GM10847 (cell line): ENCODE results near the gene RAPGEF2.

ENCODE experiments used
- POLR2A ChIP-seq: IDR thresholded peaks from 2 replicates; pipeline ENCODE4 v1.6.1; 2011; ENCODE audit not compliant: insufficient read length; ENCODE audit errors: extremely low read depth

RAPGEF2 gene

GRCh38 chr4:159146488-159146887 is 43.6 kb downstream of the RAPGEF2 start:
- no peak for TF ChIP-seq POLR2A

GRCh38 chr4:159148441-159148840 is 45.6 kb downstream of the RAPGEF2 start:
- no peak for TF ChIP-seq POLR2A

DNA sequence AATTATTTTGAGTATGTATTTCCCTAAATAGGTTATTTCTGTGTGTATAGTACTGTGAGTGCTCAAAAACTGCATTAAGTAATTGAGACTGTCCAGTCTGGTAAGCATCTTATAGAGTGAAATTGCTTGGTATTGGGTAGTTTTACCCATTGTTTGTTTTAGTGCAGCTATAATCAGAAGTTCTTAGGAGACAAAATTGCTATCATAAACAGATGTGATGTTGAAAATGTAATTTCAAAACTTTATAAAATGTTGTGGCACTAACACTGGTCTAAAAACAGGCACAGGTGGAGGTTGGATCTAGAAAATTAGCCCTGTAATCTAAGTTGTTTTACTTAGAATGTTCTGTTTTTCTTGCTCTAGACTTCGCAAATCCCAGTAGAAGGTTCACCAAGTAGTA is 46.8 kb downstream of the RAPGEF2 start:
- no peak for TF ChIP-seq POLR2A

GRCh38 chr4:159150396-159150795 is 47.5 kb downstream of the RAPGEF2 start:
- TF ChIP-seq POLR2A: no peak

GRCh38 chr4:159150821-159151390 is 48.0 kb downstream of the RAPGEF2 start:
- TF ChIP-seq POLR2A: no peak

GRCh38 chr4:159151689-159152088 is 48.8 kb downstream of the RAPGEF2 start:
- TF ChIP-seq POLR2A: no peak

DNA sequence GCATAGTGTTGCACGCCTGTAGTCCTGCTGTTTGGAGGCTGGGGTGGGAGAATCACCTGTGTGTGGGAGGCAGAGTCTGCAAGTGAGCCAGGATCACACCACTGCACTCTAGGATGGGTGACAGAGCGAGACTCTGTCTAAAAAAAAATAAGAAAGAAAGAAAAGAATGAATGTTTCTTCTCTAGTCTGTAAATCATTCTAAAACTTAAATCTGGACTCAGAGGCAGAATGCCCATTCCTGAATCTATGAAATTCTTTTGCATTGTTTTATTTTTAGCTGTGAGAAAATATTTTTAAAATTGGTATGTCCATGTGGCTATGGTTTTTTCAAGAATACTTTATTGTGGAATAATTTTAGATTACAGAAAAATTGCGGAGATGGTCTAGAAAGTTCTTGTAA is 49.3 kb downstream of the RAPGEF2 start:
- no peak for TF ChIP-seq POLR2A

DNA sequence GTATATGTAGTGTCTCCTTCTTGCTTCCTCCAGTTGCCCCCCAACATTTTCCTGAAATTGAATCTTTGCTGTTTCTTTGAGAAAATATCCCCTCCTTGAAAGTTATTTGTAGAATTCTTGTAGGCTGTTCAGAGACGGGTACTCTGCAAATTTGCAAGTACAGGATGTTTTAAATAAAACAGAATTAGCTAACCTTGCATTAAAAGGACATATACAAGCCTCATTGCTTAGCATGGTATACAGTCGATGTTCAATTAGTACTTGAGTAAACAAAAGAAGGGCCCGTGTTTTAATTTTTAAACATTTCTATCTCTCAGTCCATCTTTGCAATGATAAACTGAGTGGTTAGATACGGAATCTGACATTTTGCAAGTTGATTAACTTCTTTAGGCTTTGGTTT is 50.8 kb downstream of the RAPGEF2 start:
- no peak for TF ChIP-seq POLR2A

DNA sequence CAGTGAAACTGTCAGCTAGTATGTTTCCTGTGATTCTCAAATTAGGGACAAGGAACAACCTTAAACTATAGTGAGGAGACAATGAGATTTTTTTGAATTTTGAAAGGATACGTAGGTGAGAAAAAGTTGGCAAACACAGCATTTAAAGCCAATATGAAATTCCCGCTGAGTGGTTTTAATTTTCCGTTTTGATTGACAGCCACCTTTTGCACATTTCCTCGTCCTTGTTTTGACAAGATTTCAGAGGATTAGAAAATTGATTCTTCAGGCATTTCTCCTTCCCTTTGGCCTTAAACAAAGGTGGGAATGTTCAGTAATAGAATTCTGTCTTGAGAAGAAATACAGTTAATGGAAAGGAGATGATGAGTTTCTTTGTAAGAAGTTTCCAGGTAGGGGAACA is 52.2 kb downstream of the RAPGEF2 start:
- no peak for TF ChIP-seq POLR2A

DNA sequence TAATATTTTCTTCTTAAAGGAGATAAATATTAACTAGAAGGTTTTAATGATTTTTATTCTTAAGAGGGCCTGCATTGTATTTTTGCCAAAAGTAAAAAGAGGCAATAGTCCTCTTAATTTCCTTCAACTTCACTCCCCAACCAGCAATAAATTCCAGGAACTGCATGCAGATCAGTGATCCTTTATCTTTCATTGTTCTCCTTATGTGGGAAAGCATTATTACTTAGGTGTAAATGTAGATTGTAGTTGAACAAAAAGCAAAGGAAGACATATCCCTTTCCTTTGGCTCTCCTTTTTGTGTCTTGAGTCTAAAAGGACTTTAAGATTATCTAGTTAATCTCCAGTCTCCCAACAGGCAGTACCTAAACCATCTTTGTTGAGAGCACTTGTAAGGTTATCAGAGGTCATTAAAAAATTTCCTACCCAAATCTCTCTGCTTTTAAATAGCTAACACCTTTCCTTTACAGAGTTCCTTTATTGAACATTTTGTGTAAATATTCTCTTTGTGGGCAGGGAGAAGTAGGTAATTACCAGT is 55.3 kb downstream of the RAPGEF2 start:
- no peak for TF ChIP-seq POLR2A

DNA sequence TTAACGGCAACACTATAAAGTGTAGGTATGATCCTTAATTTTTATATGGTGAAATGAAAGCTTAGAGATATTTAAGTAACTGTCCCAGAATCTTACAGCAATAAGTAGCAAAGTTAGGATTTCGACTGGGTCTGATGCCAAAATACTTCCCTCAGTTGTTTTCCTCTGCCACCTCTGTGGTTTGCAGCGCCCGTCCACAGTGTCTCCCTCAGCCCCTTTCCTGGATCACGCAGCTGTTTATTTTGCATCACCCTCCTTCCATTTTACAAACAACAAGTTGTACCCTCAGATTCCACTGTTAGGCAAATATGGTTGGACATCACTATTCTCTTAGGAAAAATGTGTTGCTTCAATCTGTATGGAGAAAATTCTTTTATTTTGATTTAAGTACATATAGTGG is 56.1 kb downstream of the RAPGEF2 start:
- TF ChIP-seq POLR2A: no peak

- no peak for TF ChIP-seq POLR2A
Observed at GRCh38 chr4:159159611-159160010, 56.7 kb downstream of the RAPGEF2 start.

DNA sequence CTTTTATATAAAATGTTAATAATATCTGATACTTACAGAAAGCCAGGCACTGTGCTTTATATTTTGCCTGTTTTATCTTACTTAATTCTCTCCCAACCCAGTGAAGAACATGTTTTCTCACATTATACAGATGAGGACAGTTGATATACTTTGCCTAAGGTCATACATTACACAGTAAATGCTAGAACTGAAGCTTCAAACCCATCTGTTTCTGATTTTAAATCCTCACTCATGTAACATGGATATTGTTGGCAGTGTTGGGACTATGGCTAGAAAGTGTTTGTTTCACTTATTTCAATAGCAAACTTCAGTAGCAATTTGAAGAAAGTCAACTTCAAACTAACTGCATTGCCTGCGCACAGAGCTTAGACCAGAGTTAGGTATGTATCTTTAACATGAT is 57.4 kb downstream of the RAPGEF2 start:
- TF ChIP-seq POLR2A: no peak

- no peak for TF ChIP-seq POLR2A
Observed at GRCh38 chr4:159162576-159162975, 59.7 kb downstream of the RAPGEF2 start.

DNA sequence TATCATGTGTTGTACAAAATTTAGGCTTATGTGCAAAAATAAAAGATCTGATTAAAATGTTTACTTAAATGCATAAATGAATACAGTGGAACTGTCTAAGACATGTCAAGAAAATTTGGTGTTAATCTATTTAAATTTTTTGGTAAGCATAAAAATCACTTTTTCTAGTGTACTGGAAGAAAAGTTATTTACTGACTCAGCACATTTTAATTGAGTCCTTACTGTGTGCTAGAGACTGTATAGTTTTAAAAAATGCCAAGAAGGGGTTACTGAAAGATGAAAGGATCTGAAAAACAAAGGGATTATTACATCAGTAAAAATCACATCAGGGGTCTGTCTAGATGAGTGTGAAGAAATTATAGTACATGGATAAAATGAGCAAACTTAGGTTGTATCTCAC is 60.6 kb downstream of the RAPGEF2 start:
- TF ChIP-seq POLR2A: no peak

DNA sequence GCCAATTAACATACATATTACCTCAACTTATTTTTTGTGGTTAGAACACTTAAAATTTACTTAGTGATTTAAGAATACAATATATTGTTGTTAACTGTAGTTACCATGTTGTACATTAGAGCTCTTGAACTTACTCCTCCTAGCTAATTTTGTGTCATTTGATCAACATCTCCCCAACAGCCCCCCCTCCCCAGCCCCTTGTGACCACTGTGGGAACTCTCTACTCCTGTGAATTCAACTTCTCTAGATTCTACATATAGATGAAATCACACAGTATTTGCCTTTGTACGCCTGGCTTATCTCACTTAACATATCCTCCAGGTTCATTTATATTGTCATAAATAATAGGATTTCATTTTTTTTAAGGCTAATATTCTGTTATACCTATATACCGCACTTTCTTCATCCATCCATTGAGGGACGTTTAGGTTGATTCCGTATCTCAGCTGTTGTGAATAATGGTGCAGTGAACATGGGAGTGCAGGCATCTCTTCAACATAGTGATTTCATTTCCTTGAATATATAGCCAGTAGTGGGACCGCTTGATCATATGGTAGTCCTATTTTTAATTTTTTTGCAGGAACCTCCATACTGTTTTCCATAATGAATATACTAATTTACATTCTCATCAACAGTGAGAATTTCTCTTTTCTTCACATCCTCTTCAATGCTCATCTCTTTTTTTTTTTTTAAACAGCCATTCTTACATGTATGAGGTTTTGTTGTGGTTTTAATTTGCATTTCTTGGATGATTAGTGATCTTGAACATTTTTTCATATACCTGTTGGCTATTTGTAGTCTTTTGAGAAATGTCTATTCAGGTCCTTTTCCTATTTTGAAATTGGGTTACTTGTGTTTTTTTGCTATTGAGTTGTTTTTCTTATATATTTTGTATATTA is 66.8 kb downstream of the RAPGEF2 start:
- TF ChIP-seq POLR2A: no peak
